Activated CD8-positive, alpha-beta memory T cell treated with anti-CD3 and anti-CD28 coated beads for 1 hour (primary cell): ENCODE data around the gene CD300LB.
"Not testable (repeated sequence)": the region's sequence is repeated elsewhere in the genome, so short reads cannot be mapped to it uniquely, and the experiment has no call there.

ENCODE experiments used
- DNase-seq, 2 donors: peaks; one replicate each; pipeline ENCODE4 v3.0.0-alpha.2; 2020; ENCODE audit warnings: low read depth in 1 of 2; ENCODE audit errors: extremely low read depth in 1 of 2

The CD300LB gene

GRCh38 chr17:74526681-74527080, 4.6 kb downstream of the CD300LB start:
- no peak for DNase-seq

GRCh38 chr17:74525781-74526288, 5.4 kb downstream of the CD300LB start:
- DNase-seq, result no peak

GRCh38 chr17:74525465-74525725, 5.9 kb downstream of the CD300LB start:
- DNase-seq, result no peak

- DNase-seq, result no peak
Measured at GRCh38 chr17:74524653-74525464, 6.4 kb downstream of the CD300LB start.

GRCh38 chr17:74523308-74523707, 8.0 kb downstream of the CD300LB start:
- no peak for DNase-seq

- DNase-seq, result no peak
Measured at GRCh38 chr17:74522381-74523105, 8.7 kb downstream of the CD300LB start.

GRCh38 chr17:74521701-74522201, 9.5 kb downstream of the CD300LB start:
- no peak for DNase-seq

GRCh38 chr17:74520790-74521480, 10.3 kb downstream of the CD300LB start:
- no peak for DNase-seq

- DNase-seq, result no peak
Measured at GRCh38 chr17:74520016-74520434, 11.2 kb downstream of the CD300LB start.

GRCh38 chr17:74518413-74518981, 12.8 kb downstream of the CD300LB start:
- DNase-seq, result not testable (repeated sequence)

- DNase-seq, result no peak
Measured at GRCh38 chr17:74516561-74517328, 14.5 kb downstream of the CD300LB start.

GRCh38 chr17:74515941-74516340, 15.3 kb downstream of the CD300LB start:
- DNase-seq, result no peak

- DNase-seq, result no peak
Measured at GRCh38 chr17:74514632-74515334, 16.5 kb downstream of the CD300LB start.

GRCh38 chr17:74513987-74514631, 17.2 kb downstream of the CD300LB start:
- no peak for DNase-seq

GRCh38 chr17:74512624-74513091, 18.6 kb downstream of the CD300LB start:
- no peak for DNase-seq

GRCh38 chr17:74512036-74512435, 19.2 kb downstream of the CD300LB start:
- no peak for DNase-seq

GRCh38 chr17:74508156-74508555, 23.1 kb downstream of the CD300LB start:
- DNase-seq, result no peak

GRCh38 chr17:74503949-74504348, 27.3 kb downstream of the CD300LB start:
- DNase-seq, result not testable (repeated sequence)

- DNase-seq, result no peak
Measured at GRCh38 chr17:74502861-74503260, 28.4 kb downstream of the CD300LB start.
